ENCODE data around the gene PPM1G. TPM values are rescaled to one million over a fixed set of nuclear protein-coding genes. Genes with fewer than 3 reads are reported as not detected.

Gene PPM1G, protein sequence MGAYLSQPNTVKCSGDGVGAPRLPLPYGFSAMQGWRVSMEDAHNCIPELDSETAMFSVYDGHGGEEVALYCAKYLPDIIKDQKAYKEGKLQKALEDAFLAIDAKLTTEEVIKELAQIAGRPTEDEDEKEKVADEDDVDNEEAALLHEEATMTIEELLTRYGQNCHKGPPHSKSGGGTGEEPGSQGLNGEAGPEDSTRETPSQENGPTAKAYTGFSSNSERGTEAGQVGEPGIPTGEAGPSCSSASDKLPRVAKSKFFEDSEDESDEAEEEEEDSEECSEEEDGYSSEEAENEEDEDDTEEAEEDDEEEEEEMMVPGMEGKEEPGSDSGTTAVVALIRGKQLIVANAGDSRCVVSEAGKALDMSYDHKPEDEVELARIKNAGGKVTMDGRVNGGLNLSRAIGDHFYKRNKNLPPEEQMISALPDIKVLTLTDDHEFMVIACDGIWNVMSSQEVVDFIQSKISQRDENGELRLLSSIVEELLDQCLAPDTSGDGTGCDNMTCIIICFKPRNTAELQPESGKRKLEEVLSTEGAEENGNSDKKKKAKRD
- 147 and 155 TPM in 2 replicates for total RNA-seq (2021)
- Bru-seq, nascent RNA = percentile 86 among the genes with signal in this experiment
- BruChase-seq, experiment 1, labeled RNA remaining after a 2-hour chase = percentile 89 among the genes with signal in this experiment
- percentile 95 among the genes with signal in this experiment for BruChase-seq, experiment 2, labeled RNA remaining after a 6-hour chase
- long read RNA-seq, transcript PPM1G-201 (10 exons, 2,311 nt) = major isoform, 274 of 304 reads
- long read RNA-seq, partial matches to known transcripts = 15 of 304 reads
- long read RNA-seq, other reads (novel, unspliced or antisense) = 15 of 304 reads

DNA sequence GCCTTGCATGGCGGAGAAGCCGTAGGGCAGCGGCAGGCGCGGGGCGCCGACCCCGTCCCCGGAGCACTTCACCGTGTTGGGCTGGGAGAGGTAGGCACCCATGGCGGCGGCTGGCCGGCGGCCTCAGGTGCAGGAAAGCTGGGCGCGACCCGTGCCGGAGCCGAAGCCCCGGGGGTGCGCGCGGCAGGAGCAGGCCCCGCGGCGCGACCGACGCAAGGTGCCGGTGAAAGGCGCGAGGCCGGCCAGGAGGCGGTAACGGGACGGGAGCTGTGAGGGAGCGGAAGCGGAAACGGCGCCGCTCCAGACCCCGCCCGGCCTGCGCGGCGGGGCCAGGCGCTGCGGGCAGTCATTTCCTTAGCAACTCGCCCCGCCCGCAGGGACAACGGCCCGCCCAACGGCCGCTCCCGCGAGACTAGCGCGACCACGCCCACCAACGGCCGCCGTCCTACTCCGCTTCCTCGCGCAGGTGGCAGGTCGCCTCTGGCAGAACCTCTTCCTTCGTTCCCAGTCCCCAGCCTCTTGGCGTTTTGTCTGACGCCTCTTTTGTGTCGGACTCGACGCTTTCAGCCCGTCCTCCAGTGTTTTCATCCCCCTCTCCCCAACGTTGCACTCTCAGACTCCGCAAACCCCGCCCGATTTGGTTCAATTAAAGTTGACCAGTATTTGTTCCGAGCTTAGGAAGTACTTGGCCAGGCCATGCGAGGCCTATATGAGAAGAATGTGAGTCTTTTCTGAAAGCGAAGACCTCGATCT lies at the start of gene PPM1G:
PPM1G (minus strand) TSS at position 271 of the 753 bp plus-strand sequence; CDS start at position 102, 169 bp downstream.
- peaks cover 13% of the 10 kb centered on the region for H3K36me3 ChIP-seq (ENCODE audit: insufficient read depth, low read length, poor library complexity, severe bottlenecking)
- BruUV-seq (replicated peaks) = no TSS peak
- peak within 1 kb of the TSS; percentile 100 for H3K4me3 ChIP-seq (ENCODE audit: low read depth, low read length, poor library complexity, severe bottlenecking)
- H3K27ac ChIP-seq (ENCODE audit: low read depth, low read length, poor library complexity, severe bottlenecking) = peak within 1 kb of the TSS; percentile 92
- peaks cover 11% of the 10 kb centered on the region for H3K4me1 ChIP-seq (ENCODE audit: insufficient read depth, low read length, poor library complexity, severe bottlenecking)
- intact Hi-C loops (cut with micrococcal nuclease; ENCODE audit: unreplicated experiment) = loop anchor here (2.0 to 10.0 kb wide), 2 partner anchors 79 to 255 kb away; partner anchors contain the start of genes IFT172, SLC4A1AP and SUPT7L
- TF ChIP-seq, protein P1, sequence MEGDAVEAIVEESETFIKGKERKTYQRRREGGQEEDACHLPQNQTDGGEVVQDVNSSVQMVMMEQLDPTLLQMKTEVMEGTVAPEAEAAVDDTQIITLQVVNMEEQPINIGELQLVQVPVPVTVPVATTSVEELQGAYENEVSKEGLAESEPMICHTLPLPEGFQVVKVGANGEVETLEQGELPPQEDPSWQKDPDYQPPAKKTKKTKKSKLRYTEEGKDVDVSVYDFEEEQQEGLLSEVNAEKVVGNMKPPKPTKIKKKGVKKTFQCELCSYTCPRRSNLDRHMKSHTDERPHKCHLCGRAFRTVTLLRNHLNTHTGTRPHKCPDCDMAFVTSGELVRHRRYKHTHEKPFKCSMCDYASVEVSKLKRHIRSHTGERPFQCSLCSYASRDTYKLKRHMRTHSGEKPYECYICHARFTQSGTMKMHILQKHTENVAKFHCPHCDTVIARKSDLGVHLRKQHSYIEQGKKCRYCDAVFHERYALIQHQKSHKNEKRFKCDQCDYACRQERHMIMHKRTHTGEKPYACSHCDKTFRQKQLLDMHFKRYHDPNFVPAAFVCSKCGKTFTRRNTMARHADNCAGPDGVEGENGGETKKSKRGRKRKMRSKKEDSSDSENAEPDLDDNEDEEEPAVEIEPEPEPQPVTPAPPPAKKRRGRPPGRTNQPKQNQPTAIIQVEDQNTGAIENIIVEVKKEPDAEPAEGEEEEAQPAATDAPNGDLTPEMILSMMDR (conservative IDR thresholded peaks at IDR 0.05; ENCODE audit: low read depth, low read length) = no peak
- TF ChIP-seq EZH2 (IDR thresholded peaks at IDR 0.05; ENCODE audit: borderline replicate concordance, low read depth, low read length, poor library complexity, severe bottlenecking) = no peak
- peak; percentile 96 for DNase-seq (ENCODE audit: low spot score)
- ChIA-PET POLR2A (ENCODE audit: low non-redundant PET) (interaction anchor here (0.6 kb wide), 3 partner anchors 15 to 116 kb away, joined by 4 to 6 read pairs (median 6); no protein-coding TSS in a partner anchor), CTCF (interaction anchor here (0.7 to 1.7 kb wide), 4 partner anchors 19 to 274 kb away, joined by 3 to 5 read pairs (median 4); partner anchors contain the start of gene NRBP1)
- no peaks in the 10 kb centered on the region for H3K27me3 ChIP-seq (replicated peaks; ENCODE audit: insufficient read depth, low read depth, low read length, poor library complexity)
- H3K9me3 ChIP-seq (ENCODE audit: low read depth, low read length, poor library complexity, severe bottlenecking) = no peaks in the 10 kb centered on the region

DNA sequence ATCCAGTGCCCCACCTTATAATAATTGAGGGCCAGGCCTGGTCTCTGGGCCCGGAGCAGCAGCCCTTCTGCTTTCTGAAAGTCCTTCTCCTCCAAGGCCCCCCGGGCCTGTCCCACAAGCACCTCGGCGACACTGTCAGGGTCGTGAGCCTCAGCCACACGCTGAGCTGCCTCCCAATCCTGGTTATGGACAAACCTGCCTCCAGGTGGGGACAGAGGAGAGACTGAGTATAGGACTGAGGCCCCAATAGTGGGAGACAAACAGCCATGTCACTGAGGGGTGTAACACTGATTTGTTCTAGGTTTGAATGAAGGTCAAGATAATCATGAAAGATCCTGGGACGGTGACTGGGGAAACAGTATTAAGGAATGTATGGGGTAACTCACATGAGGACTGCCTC lies 44.6 kb upstream of the PPM1G start:
- no peaks in the 10 kb centered on the region for H3K9me3 ChIP-seq (ENCODE audit: low read depth, low read length, poor library complexity, severe bottlenecking)
- ChIA-PET CTCF (no interaction called here), POLR2A (ENCODE audit: low non-redundant PET) (no interaction called here)
- H3K4me3 ChIP-seq (ENCODE audit: low read depth, low read length, poor library complexity, severe bottlenecking) = no peak overlapping the region
- DNase-seq (ENCODE audit: low spot score) = no peak
- H3K4me1 ChIP-seq (ENCODE audit: insufficient read depth, low read length, poor library complexity, severe bottlenecking) = no peaks in the 10 kb centered on the region
- no peak overlapping the region for H3K27ac ChIP-seq (ENCODE audit: low read depth, low read length, poor library complexity, severe bottlenecking)
- H3K27me3 ChIP-seq (replicated peaks; ENCODE audit: insufficient read depth, low read depth, low read length, poor library complexity) = no peaks in the 10 kb centered on the region
- H3K36me3 ChIP-seq (ENCODE audit: insufficient read depth, low read length, poor library complexity, severe bottlenecking) = peaks cover 6% of the 10 kb centered on the region
- TF ChIP-seq, protein P1 (conservative IDR thresholded peaks at IDR 0.05; ENCODE audit: low read depth, low read length) = no peak
- no peak for TF ChIP-seq EZH2 (IDR thresholded peaks at IDR 0.05; ENCODE audit: borderline replicate concordance, low read depth, low read length, poor library complexity, severe bottlenecking)
- no TSS peak for BruUV-seq (replicated peaks)
- intact Hi-C loops (cut with micrococcal nuclease; ENCODE audit: unreplicated experiment) = no loop called here

DNA sequence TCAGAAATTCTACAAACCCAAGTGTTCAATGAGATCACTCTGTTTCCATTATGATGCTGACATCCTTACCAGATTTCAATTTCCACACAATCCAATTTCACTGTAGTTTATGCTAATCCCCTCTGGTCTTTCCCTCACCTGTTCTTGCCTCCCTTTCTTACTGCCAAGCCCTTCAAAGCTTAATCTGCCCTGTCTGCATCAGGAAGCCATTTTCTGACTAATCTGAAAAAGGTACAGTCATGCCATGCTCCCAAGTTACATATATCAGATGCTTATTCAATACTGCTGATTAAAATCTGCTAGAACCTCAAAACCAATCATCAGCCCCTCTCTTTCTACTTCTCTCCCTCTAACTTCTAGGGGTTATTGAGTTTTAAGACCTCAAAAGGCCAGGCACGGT lies 41.7 kb upstream of the PPM1G start:
- Histone ChIP-seq H3K4me3 (ENCODE audit: low read depth, low read length, poor library complexity, severe bottlenecking) (no peak overlapping the region), H3K27ac (ENCODE audit: low read depth, low read length, poor library complexity, severe bottlenecking) (no peak overlapping the region), H3K9me3 (ENCODE audit: low read depth, low read length, poor library complexity, severe bottlenecking) (no peaks in the 10 kb centered on the region), H3K4me1 (ENCODE audit: insufficient read depth, low read length, poor library complexity, severe bottlenecking) (no peaks in the 10 kb centered on the region), H3K27me3 (replicated peaks; ENCODE audit: insufficient read depth, low read depth, low read length, poor library complexity) (no peaks in the 10 kb centered on the region), H3K36me3 (ENCODE audit: insufficient read depth, low read length, poor library complexity, severe bottlenecking) (peaks cover 5% of the 10 kb centered on the region)
- ChIA-PET CTCF (no interaction called here), POLR2A (ENCODE audit: low non-redundant PET) (no interaction called here)
- TF ChIP-seq, protein P1 (conservative IDR thresholded peaks at IDR 0.05; ENCODE audit: low read depth, low read length) = no peak
- no peak for TF ChIP-seq EZH2 (IDR thresholded peaks at IDR 0.05; ENCODE audit: borderline replicate concordance, low read depth, low read length, poor library complexity, severe bottlenecking)
- intact Hi-C loops (cut with micrococcal nuclease; ENCODE audit: unreplicated experiment) = no loop called here
- no TSS peak for BruUV-seq (replicated peaks)
- no peak for DNase-seq (ENCODE audit: low spot score)

Data from A673 (cell line).